GM12878 (cell line): ENCODE results near the gene PIAS1. TPM values are rescaled to one million over a fixed set of nuclear protein-coding genes. Genes with fewer than 3 reads are reported as not detected.

Experiments used
- CHD2 ChIP-seq: IDR thresholded peaks from 2 replicates; pipeline ENCODE4 v1.6.1; 2011; ENCODE audit warnings: low read depth, low read length, improper control_type of control experiment, borderline replicate concordance
- CREB1 ChIP-seq: IDR thresholded peaks from 2 replicates; pipeline ENCODE4 v1.6.1; 2012; ENCODE audit warnings: low read depth, mild to moderate bottlenecking, inconsistent platforms
- DPF2 ChIP-seq: fragments of 450-650 bp; IDR thresholded peaks from 2 replicates; pipeline ENCODE4 v1.6.1; 2017; ENCODE audit warnings: mild to moderate bottlenecking
- ELK1 ChIP-seq: IDR thresholded peaks from 2 replicates; pipeline ENCODE4 v1.6.1; 2012; ENCODE audit warnings: low read depth, low read length, improper control_type of control experiment
- GABPA ChIP-seq: IDR thresholded peaks from 2 replicates; pipeline ENCODE4 v1.6.1; 2014; ENCODE audit warnings: antibody characterized with exemption, low read depth, mild to moderate bottlenecking, inconsistent platforms
- HCFC1 ChIP-seq: fragments of 150-350 bp; IDR thresholded peaks from 2 replicates; pipeline ENCODE4 v1.6.1; 2014; ENCODE audit warnings: low read length
- MEF2A ChIP-seq: IDR thresholded peaks from 2 replicates; pipeline ENCODE4 v1.6.1; 2011; ENCODE audit warnings: low read depth, mild to moderate bottlenecking, low read length, moderate library complexity; ENCODE audit not compliant: insufficient read depth
- MLLT1 ChIP-seq: fragments of 450-650 bp; IDR thresholded peaks from 2 replicates; pipeline ENCODE4 v1.6.1; 2016; ENCODE audit warnings: mild to moderate bottlenecking
- MXI1 ChIP-seq: fragments of 150-350 bp; IDR thresholded peaks from 2 replicates; pipeline ENCODE4 v1.6.1; 2011; ENCODE audit warnings: low read depth, mild to moderate bottlenecking, inconsistent platforms, low read length, improper control_type of control experiment
- MYC ChIP-seq: IDR thresholded peaks from 2 replicates; pipeline ENCODE4 v1.6.1; 2011; ENCODE audit warnings: mild to moderate bottlenecking, low read length, moderate library complexity, inconsistent platforms; ENCODE audit not compliant: insufficient read depth, insufficient replicate concordance, insufficient read length, severe bottlenecking
- NFXL1 ChIP-seq: fragments of 450-650 bp; IDR thresholded peaks from 2 replicates; pipeline ENCODE4 v1.6.1; 2017; ENCODE audit warnings: antibody characterized with exemption, mild to moderate bottlenecking, borderline replicate concordance
- NKRF ChIP-seq: fragments of 450-650 bp; conservative IDR thresholded peaks from 2 replicates; pipeline ENCODE4 v1.6.1; 2017; ENCODE audit warnings: mild to moderate bottlenecking, moderate library complexity
- NR2C2 ChIP-seq: IDR thresholded peaks from 2 replicates; pipeline ENCODE4 v1.6.1; 2011; ENCODE audit warnings: borderline replicate concordance, low read depth; ENCODE audit not compliant: control insufficient read depth, insufficient read length
- NR2F1 ChIP-seq: fragments of 450-650 bp; conservative IDR thresholded peaks from 2 replicates; pipeline ENCODE4 v1.6.1; 2017; ENCODE audit warnings: mild to moderate bottlenecking
- PBX3 ChIP-seq: IDR thresholded peaks from 2 replicates; pipeline ENCODE4 v1.6.1; 2011; ENCODE audit warnings: mild to moderate bottlenecking, low read depth, low read length, moderate library complexity; ENCODE audit not compliant: insufficient replicate concordance
- PKNOX1 ChIP-seq: fragments of 450-650 bp; IDR thresholded peaks from 2 replicates; pipeline ENCODE4 v1.6.1; 2016; ENCODE audit warnings: mild to moderate bottlenecking
- POU2F2 ChIP-seq: IDR thresholded peaks from 3 replicates; pipeline ENCODE4 v1.6.1; 2011; ENCODE audit warnings: low read depth, mild to moderate bottlenecking, low read length, borderline replicate concordance
- RELB ChIP-seq: fragments of 450-650 bp; IDR thresholded peaks from 2 replicates; pipeline ENCODE4 v1.6.1; 2017; ENCODE audit warnings: low read depth, mild to moderate bottlenecking, moderate library complexity
- SMAD1 ChIP-seq: fragments of 450-650 bp; IDR thresholded peaks from 2 replicates; pipeline ENCODE4 v1.6.1; 2018; ENCODE audit warnings: mild to moderate bottlenecking, low read depth; ENCODE audit not compliant: partially characterized antibody
- polyA plus RNA-seq, 11 experiments: library from polyadenylated mRNA; depleted of rRNA in 4 of 11; unstranded in 6 of 11; stranded (reverse) in 5 of 11; fragments of >200 nt; fragmentation: Nextera tagmentation in 4 of 11; fragmentation: Illumina TruSeq in 1 of 11; extraction: Ambion mirVana in 4 of 11; extraction: Trizol in 1 of 11; gene quantifications; 1 replicate in 1 of 11; 2 replicates in 10 of 11; pipeline versions ENCODE4 v1.2.1 to v1.2.3, GENCODE V29; 2011 to 2016; ENCODE audit warnings: inconsistent platforms in 2 of 11, missing spikeins in 2 of 11, low read depth in 1 of 11
- total RNA-seq, 4 experiments: library from RNA; depleted of rRNA in 3 of 4; stranded (reverse); fragments of >200 nt in 3 of 4; fragmentation: Illumina TruSeq in 1 of 4; extraction: Trizol in 1 of 4; gene quantifications; 2 replicates each; pipeline versions ENCODE4 v1.2.1 to v1.2.3, GENCODE V29; 2013 to 2021

PIAS1 gene
- total and polyA plus RNA-seq, 10 of the 15 experiments (the other 5 are each of a cell fraction or from before 2014, with no cell fraction given) = 20.2 to 96.3 (median 37.0) TPM

GRCh38 chr15:68053701-68054627 is at the start of gene PIAS1 (continued):
- TF ChIP-seq MLLT1 (no peak), HCFC1 (peak; percentile 9; the same call in 1 of the 2 replicates), GABPA (no peak), MYC (no peak), MEF2A (0 out of 2 replicates have a peak, but pooled peaks have one; percentile 6), ELK1 (no peak), NKRF (peak; percentile 98), SMAD1 (no peak), CHD2 (peak; percentile 82), NFXL1 (no peak), MXI1 (peak; percentile 66), NR2C2 (no peak), CREB1 (peak; percentile 74; the same call in 1 of the 2 replicates), RELB (0 out of 2 replicates have a peak, but pooled peaks have one; percentile 14), POU2F2 (no peak), NR2F1 (peak; percentile 48; the same call in 1 of the 2 replicates), PBX3 (peak; percentile 14), DPF2 (peak; percentile 47), PKNOX1 (peak; percentile 40)
